ENCODE data around the gene ATP2B1. TPM values are rescaled to one million over a fixed set of nuclear protein-coding genes. Genes with fewer than 3 reads are reported as not detected.
"Not testable (repeated sequence)": the region's sequence is repeated elsewhere in the genome, so short reads cannot be mapped to it uniquely, and the experiment has no call there.

Gene ATP2B1
- total RNA-seq, 2 donors from 2014 or later = 21.1 to 27.0 TPM

- no peaks in the 10 kb centered on the region for H3K9me3 Mint-ChIP-seq
- peak overlapping the region; percentile 94 for H3K4me3 Mint-ChIP-seq
- peak overlapping the region; percentile 98 for H3K27ac Mint-ChIP-seq
- ATAC-seq (replicated peaks) = no peak
- peaks cover 29% of the 10 kb centered on the region for H3K36me3 Mint-ChIP-seq (ENCODE audit: low read depth)
- H3K4me1 Mint-ChIP-seq = peaks cover 40% of the 10 kb centered on the region
- H3K27me3 Mint-ChIP-seq = no peaks in the 10 kb centered on the region
Observed at GRCh38 chr12:89706551-89706950, 2.1 kb downstream of the ATP2B1 start.

GRCh38 chr12:89704457-89704856 lies 4.2 kb downstream of the ATP2B1 start:
- peaks cover 49% of the 10 kb centered on the region for H3K4me1 Mint-ChIP-seq
- ATAC-seq (replicated peaks) = no peak
- peaks cover 19% of the 10 kb centered on the region for H3K36me3 Mint-ChIP-seq (ENCODE audit: low read depth)
- H3K27ac Mint-ChIP-seq = no peak overlapping the region
- H3K4me3 Mint-ChIP-seq = no peak overlapping the region
- H3K9me3 Mint-ChIP-seq = no peaks in the 10 kb centered on the region
- H3K27me3 Mint-ChIP-seq = no peaks in the 10 kb centered on the region

DNA sequence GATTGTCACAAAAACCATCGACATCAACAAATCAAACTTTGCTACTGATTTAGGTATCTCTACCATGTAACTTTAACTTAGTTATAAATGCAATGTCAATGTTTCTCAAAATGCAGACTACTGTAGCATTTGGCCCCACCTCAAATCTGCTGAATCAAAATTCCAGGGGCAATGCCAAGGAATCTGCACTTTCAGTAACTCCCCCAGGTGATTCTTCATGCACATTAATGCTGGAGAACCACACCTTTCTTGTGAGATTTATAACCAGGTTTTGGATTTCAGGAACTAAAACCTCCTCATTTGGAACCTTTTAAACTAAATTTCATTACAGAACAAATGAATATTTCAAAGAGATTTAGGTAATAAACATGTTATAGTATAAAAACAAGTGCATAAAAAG lies 4.9 kb downstream of the ATP2B1 start:
- Mint-ChIP-seq H3K27me3 (no peaks in the 10 kb centered on the region), H3K36me3 (ENCODE audit: low read depth) (peaks cover 17% of the 10 kb centered on the region), H3K4me3 (no peak overlapping the region), H3K4me1 (peaks cover 54% of the 10 kb centered on the region), H3K27ac (no peak overlapping the region), H3K9me3 (no peaks in the 10 kb centered on the region)
- no peak for ATAC-seq (replicated peaks)

GRCh38 chr12:89702503-89702902 lies 6.1 kb downstream of the ATP2B1 start:
- Mint-ChIP-seq H3K27ac (no peak overlapping the region), H3K4me3 (no peak overlapping the region), H3K9me3 (no peaks in the 10 kb centered on the region), H3K4me1 (peaks cover 60% of the 10 kb centered on the region), H3K27me3 (no peaks in the 10 kb centered on the region), H3K36me3 (ENCODE audit: low read depth) (peaks cover 18% of the 10 kb centered on the region)
- no peak for ATAC-seq (replicated peaks)

GRCh38 chr12:89701606-89702206 lies 6.9 kb downstream of the ATP2B1 start:
- Mint-ChIP-seq H3K27me3 (no peaks in the 10 kb centered on the region), H3K27ac (no peak overlapping the region), H3K9me3 (no peaks in the 10 kb centered on the region), H3K4me1 (peaks cover 62% of the 10 kb centered on the region), H3K4me3 (no peak overlapping the region), H3K36me3 (ENCODE audit: low read depth) (peaks cover 10% of the 10 kb centered on the region)
- no peak for ATAC-seq (replicated peaks)

DNA sequence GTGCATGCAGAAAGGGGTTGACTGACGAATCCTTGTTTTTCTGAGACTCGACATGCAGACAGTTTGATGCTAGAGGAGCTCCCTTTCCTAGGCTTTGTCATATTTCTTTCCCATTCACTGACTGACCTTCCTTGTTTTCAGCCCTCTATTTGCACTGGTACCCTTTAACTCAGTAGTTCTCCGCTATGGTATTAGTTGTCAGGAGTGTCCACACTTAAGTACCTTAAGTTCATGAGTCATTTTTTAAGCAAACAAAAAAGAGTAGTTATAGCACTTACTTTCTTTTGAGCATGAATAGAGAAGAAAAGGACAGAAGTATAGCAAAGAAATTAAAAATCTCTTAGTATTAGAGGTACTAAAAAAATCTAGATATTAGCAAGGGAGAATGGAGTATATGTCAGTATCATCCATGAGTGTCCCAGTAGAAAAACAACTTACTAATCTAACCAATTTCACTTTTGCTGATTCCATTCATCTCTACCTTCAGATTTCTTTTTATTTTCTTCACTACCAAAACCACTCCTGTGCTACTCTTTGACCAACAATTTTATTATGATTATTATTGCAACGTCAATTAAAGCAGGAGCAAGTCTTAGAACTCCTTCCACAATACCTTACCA lies 8.3 kb downstream of the ATP2B1 start:
- peak overlapping the region; percentile 59 for H3K27ac Mint-ChIP-seq

GRCh38 chr12:89698607-89699006 lies 10.0 kb downstream of the ATP2B1 start:
- H3K27me3 Mint-ChIP-seq = no peaks in the 10 kb centered on the region
- H3K36me3 Mint-ChIP-seq (ENCODE audit: low read depth) = peaks cover 6% of the 10 kb centered on the region
- H3K9me3 Mint-ChIP-seq = no peaks in the 10 kb centered on the region
- H3K4me3 Mint-ChIP-seq = no peak overlapping the region
- peaks cover 59% of the 10 kb centered on the region for H3K4me1 Mint-ChIP-seq
- no peak overlapping the region for H3K27ac Mint-ChIP-seq
- ATAC-seq (replicated peaks) = no peak

More for the DNA sequence above, 8.3 kb downstream of the ATP2B1 start:
- H3K36me3 Mint-ChIP-seq (ENCODE audit: low read depth) = peaks cover 6% of the 10 kb centered on the region
- H3K4me3 Mint-ChIP-seq = no peak overlapping the region
- peak; percentile 72 for ATAC-seq (replicated peaks)
- no peaks in the 10 kb centered on the region for H3K27me3 Mint-ChIP-seq
- H3K4me1 Mint-ChIP-seq = peaks cover 57% of the 10 kb centered on the region
- no peaks in the 10 kb centered on the region for H3K9me3 Mint-ChIP-seq

DNA sequence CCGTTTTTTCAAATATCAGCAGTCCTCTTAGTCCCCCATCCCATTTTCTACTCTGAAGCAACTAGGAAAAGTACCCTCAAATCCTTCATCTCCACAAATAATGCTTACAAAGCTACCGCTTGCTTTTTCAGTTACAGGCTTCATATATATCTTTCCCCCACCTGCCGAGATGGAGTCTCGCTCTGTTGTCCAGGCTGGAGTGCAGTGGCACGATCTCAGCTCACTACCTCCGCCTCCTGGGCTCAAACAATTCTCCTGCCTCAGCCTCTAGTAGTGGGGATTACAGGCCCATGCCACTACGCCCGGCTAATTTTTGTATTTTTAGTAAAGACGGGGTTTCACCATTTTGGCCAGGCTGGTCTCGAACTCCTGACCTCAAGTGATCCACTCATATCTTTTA lies 10.9 kb downstream of the ATP2B1 start:
- H3K27me3 Mint-ChIP-seq; H3K9me3 Mint-ChIP-seq; H3K36me3 Mint-ChIP-seq (ENCODE audit: low read depth); H3K4me3 Mint-ChIP-seq; ATAC-seq (replicated peaks); H3K27ac Mint-ChIP-seq: not testable (repeated sequence)
- H3K4me1 Mint-ChIP-seq = peaks cover 55% of the 10 kb centered on the region

GRCh38 chr12:89697296-89697695 lies 11.3 kb downstream of the ATP2B1 start:
- Mint-ChIP-seq H3K27ac (no peak overlapping the region), H3K4me1 (peaks cover 51% of the 10 kb centered on the region), H3K9me3 (no peaks in the 10 kb centered on the region), H3K36me3 (ENCODE audit: low read depth) (peaks cover 6% of the 10 kb centered on the region), H3K27me3 (no peaks in the 10 kb centered on the region), H3K4me3 (peak overlapping the region; percentile 35)
- ATAC-seq (replicated peaks) = no peak

DNA sequence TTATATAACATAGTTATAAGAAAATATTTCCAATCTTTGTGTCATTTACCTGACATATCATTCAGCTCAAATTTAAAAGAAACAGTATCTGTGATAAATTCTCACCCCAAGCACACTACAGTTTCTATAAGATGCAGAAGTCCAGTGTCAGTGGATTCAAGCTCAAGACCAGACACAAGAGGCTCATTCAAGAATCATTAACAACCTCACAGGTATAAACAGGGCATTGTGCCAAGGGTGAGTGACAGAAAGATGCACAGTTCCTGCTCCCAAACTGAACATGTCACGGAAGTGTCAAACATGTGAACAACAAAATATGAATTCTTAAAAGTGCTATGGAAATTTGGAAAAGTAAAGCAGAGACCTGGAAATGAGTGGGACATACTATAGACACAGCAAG lies 12.8 kb downstream of the ATP2B1 start:
- peak overlapping the region; percentile 35 for H3K4me3 Mint-ChIP-seq
- peak overlapping the region; percentile 78 for H3K27ac Mint-ChIP-seq
- H3K4me1 Mint-ChIP-seq = peaks cover 54% of the 10 kb centered on the region
- no peaks in the 10 kb centered on the region for H3K9me3 Mint-ChIP-seq
- ATAC-seq (replicated peaks) = peak; percentile 15
- peaks cover 6% of the 10 kb centered on the region for H3K36me3 Mint-ChIP-seq (ENCODE audit: low read depth)
- H3K27me3 Mint-ChIP-seq = no peaks in the 10 kb centered on the region

GRCh38 chr12:89695100-89695499 lies 13.5 kb downstream of the ATP2B1 start:
- ATAC-seq (replicated peaks) = peak; percentile 59
- Mint-ChIP-seq H3K4me1 (peaks cover 53% of the 10 kb centered on the region), H3K9me3 (no peaks in the 10 kb centered on the region), H3K4me3 (no peak overlapping the region), H3K27me3 (no peaks in the 10 kb centered on the region), H3K36me3 (ENCODE audit: low read depth) (peaks cover 6% of the 10 kb centered on the region), H3K27ac (no peak overlapping the region)

GRCh38 chr12:89694542-89694941 lies 14.1 kb downstream of the ATP2B1 start:
- no peaks in the 10 kb centered on the region for H3K9me3 Mint-ChIP-seq
- no peak for ATAC-seq (replicated peaks)
- H3K27ac Mint-ChIP-seq = no peak overlapping the region
- H3K4me3 Mint-ChIP-seq = no peak overlapping the region
- H3K27me3 Mint-ChIP-seq = no peaks in the 10 kb centered on the region
- H3K36me3 Mint-ChIP-seq (ENCODE audit: low read depth) = peaks cover 6% of the 10 kb centered on the region
- H3K4me1 Mint-ChIP-seq = peaks cover 53% of the 10 kb centered on the region

DNA sequence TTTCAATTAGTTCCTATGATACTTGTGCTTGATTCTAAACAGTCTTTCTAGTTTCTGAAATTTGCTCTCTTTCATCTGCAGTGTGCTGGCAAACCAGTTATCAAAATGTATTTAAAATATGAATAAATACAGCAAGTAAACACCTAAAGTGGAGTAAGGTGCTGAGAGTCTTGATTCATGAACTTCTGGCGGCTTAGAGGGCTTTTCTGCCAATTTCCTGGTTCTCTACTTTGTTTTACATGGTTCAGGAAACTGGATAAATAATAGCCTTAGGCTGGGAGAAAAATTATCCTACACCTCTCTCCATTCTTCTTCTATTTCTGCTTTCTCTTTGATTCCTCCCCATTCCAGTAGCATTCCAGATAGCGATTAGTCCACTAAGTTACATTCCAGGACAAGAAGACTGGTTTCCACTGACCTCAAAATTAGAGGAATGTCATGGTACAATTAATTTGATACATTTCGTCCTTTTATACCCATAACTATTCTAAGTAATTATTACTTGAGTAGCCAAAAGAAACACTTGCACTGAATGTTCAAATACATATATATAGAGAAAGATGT lies 14.9 kb downstream of the ATP2B1 start:
- Mint-ChIP-seq H3K27me3 (no peaks in the 10 kb centered on the region), H3K4me3 (no peak overlapping the region), H3K4me1 (peaks cover 51% of the 10 kb centered on the region), H3K9me3 (no peaks in the 10 kb centered on the region), H3K27ac (no peak overlapping the region), H3K36me3 (ENCODE audit: low read depth) (peaks cover 6% of the 10 kb centered on the region)
- no peak for ATAC-seq (replicated peaks)

GRCh38 chr12:89692439-89692838 lies 16.2 kb downstream of the ATP2B1 start:
- no peak overlapping the region for H3K27ac Mint-ChIP-seq
- ATAC-seq (replicated peaks) = no peak
- H3K4me3 Mint-ChIP-seq = no peak overlapping the region
- no peaks in the 10 kb centered on the region for H3K36me3 Mint-ChIP-seq (ENCODE audit: low read depth)
- no peaks in the 10 kb centered on the region for H3K27me3 Mint-ChIP-seq
- H3K9me3 Mint-ChIP-seq = no peaks in the 10 kb centered on the region
- peaks cover 44% of the 10 kb centered on the region for H3K4me1 Mint-ChIP-seq

GRCh38 chr12:89691659-89692058 lies 17.0 kb downstream of the ATP2B1 start:
- H3K36me3 Mint-ChIP-seq (ENCODE audit: low read depth) = no peaks in the 10 kb centered on the region
- H3K9me3 Mint-ChIP-seq = no peaks in the 10 kb centered on the region
- H3K4me1 Mint-ChIP-seq = peaks cover 38% of the 10 kb centered on the region
- ATAC-seq (replicated peaks) = no peak
- no peaks in the 10 kb centered on the region for H3K27me3 Mint-ChIP-seq
- H3K4me3 Mint-ChIP-seq = no peak overlapping the region
- H3K27ac Mint-ChIP-seq = no peak overlapping the region

Measured in activated T-helper 17 cell treated with anti-CD3 and anti-CD28 coated beads, Interleukin-2, amount 50 U/mL, for 72 hours (primary cell).